Measurements from ENCODE around the gene RBM15B. TPM values are rescaled to one million over a fixed set of nuclear protein-coding genes. Genes with fewer than 3 reads are reported as not detected.
A peak's percentile ranks its signal among the peaks of the same experiment; 100 is the strongest.

Gene RBM15B
- total RNA-seq, 1 experiment from 2014 or later = 61.1 TPM

DNA sequence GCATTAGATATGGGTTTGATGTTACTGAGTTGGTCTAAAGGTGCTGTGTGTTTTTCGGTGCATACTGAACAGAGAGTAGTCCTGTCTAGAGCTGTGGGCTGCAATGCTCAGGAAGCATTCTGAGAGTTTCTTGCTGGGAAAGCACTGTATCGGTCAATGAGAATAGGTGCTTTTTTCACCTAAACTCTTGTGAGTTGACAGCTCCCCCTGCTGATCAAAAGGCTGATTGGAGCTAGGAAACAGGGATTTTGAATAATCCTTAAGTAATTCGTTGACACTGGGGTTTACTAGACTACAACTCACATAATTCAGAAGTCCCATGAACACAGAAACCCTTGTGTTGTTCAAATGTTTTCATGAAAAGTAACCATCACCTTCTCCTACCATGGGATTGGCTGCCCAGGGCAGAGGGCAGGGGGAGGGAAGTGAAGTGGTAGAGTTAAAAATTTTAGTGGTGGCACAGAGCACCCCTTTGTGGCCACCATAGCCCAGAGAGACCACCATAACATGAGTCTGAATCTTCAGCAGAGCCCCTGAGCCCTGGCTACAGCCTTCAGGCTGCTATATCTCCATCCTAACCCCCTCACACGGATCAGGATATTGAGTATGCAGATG is 19.0 kb upstream of the RBM15B start:
- Histone ChIP-seq H2AK5ac (ENCODE audit: insufficient read length, low read length) (no peak overlapping the region), H3K23ac (ENCODE audit: insufficient read length, low read depth, low read length) (no peak overlapping the region), H2BK12ac (ENCODE audit: insufficient read length, low read depth, low read length) (no peak overlapping the region), H4K5ac (ENCODE audit: insufficient read length, low read depth, low read length) (no peak overlapping the region), H2BK5ac (ENCODE audit: insufficient read length, low read length) (no peak overlapping the region), H2BK20ac (ENCODE audit: low read depth, low read length, poor library complexity, severe bottlenecking) (no peak overlapping the region), H2BK120ac (ENCODE audit: low read depth, low read length, poor library complexity, severe bottlenecking) (no peak overlapping the region), H4K91ac (ENCODE audit: insufficient read length, low read depth, low read length) (no peak overlapping the region), H3K18ac (ENCODE audit: insufficient read length, low read depth, low read length) (no peak overlapping the region), H4K20me1 (ENCODE audit: control insufficient read depth, insufficient read depth, insufficient read length) (no peaks in the 10 kb centered on the region), H3T11ph (ENCODE audit: low read length) (no peak overlapping the region), H2BK15ac (ENCODE audit: low read depth, low read length) (no peak overlapping the region), H3K56ac (ENCODE audit: insufficient read length, low read depth, low read length) (no peak overlapping the region), H3K23me2 (ENCODE audit: insufficient read length, low read depth, low read length, poor library complexity, severe bottlenecking) (no peaks in the 10 kb centered on the region), H3K27me3 (ENCODE audit: insufficient read depth, low read length) (no peaks in the 10 kb centered on the region), H3K27ac (ENCODE audit: insufficient read length, low read depth, low read length) (no peak overlapping the region), H3K9me3 (ENCODE audit: control insufficient read depth, low read depth, low read length) (no peaks in the 10 kb centered on the region), H3K14ac (ENCODE audit: insufficient read depth, low read length) (no peak overlapping the region), H4K8ac (replicated peaks; ENCODE audit: insufficient read length, low read depth, low read length) (no peak overlapping the region), H3K79me1 (ENCODE audit: insufficient read depth, low read depth, low read length, poor library complexity, severe bottlenecking) (no peaks in the 10 kb centered on the region), H3K4ac (ENCODE audit: low read depth, low read length) (no peak overlapping the region), H3K4me1 (ENCODE audit: insufficient read depth, low read length) (no peaks in the 10 kb centered on the region), H3K9ac (ENCODE audit: extremely low read depth, insufficient read length, low read length) (no peak overlapping the region), H3K4me2 (ENCODE audit: insufficient read depth, insufficient read length, low read length) (no peak overlapping the region), H2AFZ (ENCODE audit: low read length) (no peak overlapping the region), H3K79me2 (ENCODE audit: insufficient read depth, low read length) (no peaks in the 10 kb centered on the region)
- H3K9me3 Mint-ChIP-seq = peaks cover 9 to 14% of the 10 kb centered on the region in 2 experiments
- DNase-seq = peak; percentile 52
- 0 out of 7 replicates have a peak overlapping the region, but pooled peaks of 1 of the 3 experiments have one; percentile 23 for H3K27ac Mint-ChIP-seq
- no peaks in the 10 kb centered on the region for H3K27me3 Mint-ChIP-seq (ENCODE audit: low read depth)
- H3K4me1 Mint-ChIP-seq = peaks cover 0 to 4% of the 10 kb centered on the region in 2 experiments; a peak in 2 of 4 replicates
- no peak overlapping the region for H3K4me3 Mint-ChIP-seq
- H3K36me3 Mint-ChIP-seq (ENCODE audit: insufficient read depth in 1 of 3, low read depth in 3 of 3) = peaks cover 9 to 24% (median 17%) of the 10 kb centered on the region in 3 experiments; a peak in 6 of 7 replicates
- TF ChIP-seq, protein P1, sequence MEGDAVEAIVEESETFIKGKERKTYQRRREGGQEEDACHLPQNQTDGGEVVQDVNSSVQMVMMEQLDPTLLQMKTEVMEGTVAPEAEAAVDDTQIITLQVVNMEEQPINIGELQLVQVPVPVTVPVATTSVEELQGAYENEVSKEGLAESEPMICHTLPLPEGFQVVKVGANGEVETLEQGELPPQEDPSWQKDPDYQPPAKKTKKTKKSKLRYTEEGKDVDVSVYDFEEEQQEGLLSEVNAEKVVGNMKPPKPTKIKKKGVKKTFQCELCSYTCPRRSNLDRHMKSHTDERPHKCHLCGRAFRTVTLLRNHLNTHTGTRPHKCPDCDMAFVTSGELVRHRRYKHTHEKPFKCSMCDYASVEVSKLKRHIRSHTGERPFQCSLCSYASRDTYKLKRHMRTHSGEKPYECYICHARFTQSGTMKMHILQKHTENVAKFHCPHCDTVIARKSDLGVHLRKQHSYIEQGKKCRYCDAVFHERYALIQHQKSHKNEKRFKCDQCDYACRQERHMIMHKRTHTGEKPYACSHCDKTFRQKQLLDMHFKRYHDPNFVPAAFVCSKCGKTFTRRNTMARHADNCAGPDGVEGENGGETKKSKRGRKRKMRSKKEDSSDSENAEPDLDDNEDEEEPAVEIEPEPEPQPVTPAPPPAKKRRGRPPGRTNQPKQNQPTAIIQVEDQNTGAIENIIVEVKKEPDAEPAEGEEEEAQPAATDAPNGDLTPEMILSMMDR (conservative IDR thresholded peaks at IDR 0.05) = peak; percentile 87
- WGBS (ENCODE audit: extremely low coverage, insufficient read length, low lambda C conversion rate) = no CpG with 5 or more reads among the region's 4 CpGs
